HepG2 (cell line): ENCODE data around the gene ACAA2. TPM values are rescaled to one million over a fixed set of nuclear protein-coding genes. Genes with fewer than 3 reads are reported as not detected.
A peak's percentile ranks its signal among the peaks of the same experiment; 100 is the strongest.

Source experiments
- ATAD3A ChIP-seq: sonication (generic); formaldehyde crosslinking; IDR thresholded peaks from 2 replicates; pipeline ENCODE4 v1.4.0; 2020; ENCODE audit warnings: missing genetic modification reagents
- CENPX ChIP-seq: sonication (generic); formaldehyde crosslinking; IDR thresholded peaks from 2 replicates; pipeline ENCODE4 v1.9.0; 2021; ENCODE audit warnings: mild to moderate bottlenecking, missing genetic modification reagents, moderate library complexity
- FIP1L1 ChIP-seq: fragments of 200-400 bp; formaldehyde crosslinking; IDR thresholded peaks from 2 replicates; pipeline ENCODE4 v1.6.1; 2018; ENCODE audit warnings: low read depth, mild to moderate bottlenecking, low read length, moderate library complexity, borderline replicate concordance; ENCODE audit not compliant: insufficient read depth
- FOXM1 ChIP-seq: sonication (generic); formaldehyde crosslinking; IDR thresholded peaks from 2 replicates; pipeline ENCODE4 v1.5.0; 2020; ENCODE audit warnings: missing genetic modification reagents
- GATAD2A ChIP-seq: IDR thresholded peaks from 2 replicates; pipeline ENCODE4 v1.6.1; 2016
- KAT7 ChIP-seq: IDR thresholded peaks from 2 replicates; pipeline ENCODE4 v1.6.1; 2018; ENCODE audit warnings: borderline replicate concordance, missing compliant biosample characterization
- KDM4B ChIP-seq: sonication (generic); formaldehyde crosslinking; IDR thresholded peaks from 2 replicates; pipeline ENCODE4 v1.4.0; 2020; ENCODE audit warnings: missing genetic modification reagents
- KMT2A ChIP-seq: sonication (generic); formaldehyde crosslinking; IDR thresholded peaks from 2 replicates; pipeline ENCODE4 v1.4.0; 2020; ENCODE audit warnings: missing genetic modification reagents
- NR2F2 ChIP-seq: IDR thresholded peaks from 2 replicates; pipeline ENCODE4 v1.6.1; 2012; ENCODE audit warnings: low read depth, inconsistent platforms, borderline replicate concordance
- PAWR ChIP-seq: sonication (generic); formaldehyde crosslinking; IDR thresholded peaks from 2 replicates; pipeline ENCODE4 v1.4.0; 2020; ENCODE audit warnings: missing genetic modification reagents, mild to moderate bottlenecking, borderline replicate concordance
- POLR2A ChIP-seq, 2 experiments: IDR thresholded peaks; 2 replicates each; pipeline ENCODE4 v1.6.1; 2011; ENCODE audit warnings: low read depth in 2 of 2, low read length in 2 of 2, mild to moderate bottlenecking in 1 of 2, moderate library complexity in 1 of 2; ENCODE audit not compliant: insufficient read depth in 1 of 2
- RFX1 ChIP-seq: fragments of 450-650 bp; IDR thresholded peaks from 2 replicates; pipeline ENCODE4 v1.6.1; 2017
- RXRB ChIP-seq: IDR thresholded peaks from 2 replicates; pipeline ENCODE4 v1.6.1; 2016; ENCODE audit warnings: borderline replicate concordance, missing genetic modification reagents, missing compliant biosample characterization
- SMAD3 ChIP-seq: sonication (generic); formaldehyde crosslinking; IDR thresholded peaks from 2 replicates; pipeline ENCODE4 v1.4.0; 2020; ENCODE audit warnings: missing genetic modification reagents
- SPEN ChIP-seq: sonication (generic); formaldehyde crosslinking; IDR thresholded peaks from 2 replicates; pipeline ENCODE4 v1.5.1; 2020; ENCODE audit warnings: low read depth, mild to moderate bottlenecking, missing genetic modification reagents
- ZBTB21 ChIP-seq: sonication (generic); formaldehyde crosslinking; IDR thresholded peaks from 2 replicates; pipeline ENCODE4 v1.4.0; 2020; ENCODE audit warnings: missing genetic modification reagents
- ZBTB7B ChIP-seq: sonication (generic); formaldehyde crosslinking; IDR thresholded peaks from 2 replicates; pipeline ENCODE4 v1.4.0; 2020; ENCODE audit warnings: missing genetic modification reagents
- ZMYM3 ChIP-seq: sonication (generic); formaldehyde crosslinking; IDR thresholded peaks from 2 replicates; pipeline ENCODE4 v1.5.1; 2020; ENCODE audit warnings: mild to moderate bottlenecking, missing genetic modification reagents
- ZNF12 ChIP-seq: sonication (generic); formaldehyde crosslinking; IDR thresholded peaks from 2 replicates; pipeline ENCODE4 v1.5.0; 2020; ENCODE audit warnings: missing genetic modification reagents
- ZNF251 ChIP-seq: sonication (generic); formaldehyde crosslinking; IDR thresholded peaks from 2 replicates; pipeline ENCODE4 v1.9.0; 2021; ENCODE audit warnings: mild to moderate bottlenecking, missing genetic modification reagents
- ZNF670 ChIP-seq: sonication (generic); formaldehyde crosslinking; IDR thresholded peaks from 2 replicates; pipeline ENCODE4 v1.8.0; 2022; ENCODE audit warnings: mild to moderate bottlenecking, missing genetic modification reagents, borderline replicate concordance
- ZNF709 ChIP-seq: sonication (generic); formaldehyde crosslinking; IDR thresholded peaks from 2 replicates; pipeline ENCODE4 v1.5.0; 2020; ENCODE audit warnings: mild to moderate bottlenecking, missing genetic modification reagents
- ZSCAN9 ChIP-seq: IDR thresholded peaks from 2 replicates; pipeline ENCODE4 v1.6.1; 2016; ENCODE audit warnings: borderline replicate concordance
- polyA plus RNA-seq, 8 experiments: library from polyadenylated mRNA; depleted of rRNA in 3 of 8; stranded (reverse) in 7 of 8; unstranded in 1 of 8; fragments of >200 nt; fragmentation: Illumina TruSeq in 4 of 8; extraction: Trizol in 4 of 8; gene quantifications; 2 replicates each; pipeline versions ENCODE4 v1.2.1 to v1.2.3, GENCODE V29; 2011 to 2016; ENCODE audit warnings: low read depth in 4 of 8, missing spikeins in 1 of 8, mixed read lengths in 1 of 8; ENCODE audit not compliant: insufficient read depth in 1 of 8
- total RNA-seq, 5 experiments: library from RNA; depleted of rRNA; stranded (reverse); fragments of >200 nt; fragmentation: Illumina TruSeq; extraction: Trizol; gene quantifications; 2 replicates each; pipeline ENCODE4 v1.2.3, GENCODE V29; 2016; ENCODE audit warnings: low read depth in 1 of 5
- TF ChIP-seq, protein P1 (sequence below): sonication (generic); formaldehyde crosslinking; IDR thresholded peaks from 2 replicates; pipeline ENCODE4 v1.5.0; 2020; ENCODE audit warnings: mild to moderate bottlenecking, missing genetic modification reagents
- TF ChIP-seq, protein P2 (sequence below): sonication (generic); formaldehyde crosslinking; IDR thresholded peaks from 2 replicates; pipeline ENCODE4 v1.5.0; 2020; ENCODE audit warnings: mild to moderate bottlenecking, missing genetic modification reagents, borderline replicate concordance
- TF ChIP-seq, protein P3 (sequence below): sonication (generic); formaldehyde crosslinking; IDR thresholded peaks from 2 replicates; pipeline ENCODE4 v1.5.0; 2020; ENCODE audit warnings: mild to moderate bottlenecking, low read depth, missing genetic modification reagents, borderline replicate concordance
- TF ChIP-seq, protein P4 (sequence below): IDR thresholded peaks from 2 replicates; pipeline ENCODE4 v1.6.1; 2016; ENCODE audit warnings: low read depth, control low read depth
- TF ChIP-seq, protein P5 (sequence below): sonication (generic); formaldehyde crosslinking; IDR thresholded peaks from 2 replicates; pipeline ENCODE4 v1.4.0; 2020; ENCODE audit warnings: missing genetic modification reagents

Gene ACAA2
- total and polyA plus RNA-seq, 2 of the 13 experiments (the other 11 are each of a cell fraction or from before 2014, with no cell fraction given) = 51.6 to 182 TPM

DNA sequence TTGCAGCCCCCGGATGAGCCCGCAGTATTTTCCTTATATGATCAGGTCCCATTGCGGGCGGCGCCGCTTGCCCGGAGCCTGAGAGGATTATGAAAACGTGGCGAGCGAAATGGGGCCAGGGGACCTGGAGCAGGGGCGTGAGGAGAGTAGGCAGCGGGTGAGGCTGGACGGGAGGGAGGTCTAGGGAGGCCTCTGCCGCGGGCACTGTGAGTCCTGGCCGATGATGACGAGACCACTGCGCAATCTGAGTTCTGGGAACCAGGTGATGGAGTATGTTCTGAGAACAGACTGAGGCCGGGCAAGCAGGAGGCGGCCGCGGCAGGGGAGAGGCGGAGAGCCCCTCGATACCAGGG lies 790 bp upstream of the ACAA2 start (continued):
- TF ChIP-seq ZBTB21 (no peak), KAT7 (CRISPR knock-in tag) (no peak), KMT2A (CRISPR knock-in tag) (peak; percentile 68; the same call in 1 of the 2 replicates), RXRB (CRISPR knock-in tag) (no peak), ZBTB7B (CRISPR knock-in tag) (0 out of 2 replicates have a peak, but pooled peaks have one; percentile 14), PAWR (CRISPR knock-in tag) (no peak), ZNF709 (no peak), ZNF12 (CRISPR knock-in tag) (no peak), ZMYM3 (CRISPR knock-in tag) (no peak), CENPX (no peak), FIP1L1 (no peak), FOXM1 (CRISPR knock-in tag) (no peak), POLR2A (IDR thresholded peaks at IDR 0.05; ENCODE audit: insufficient read depth in 1 of 2, low read depth in 2 of 2, low read length in 2 of 2) (no peak), SMAD3 (no peak), ZNF670 (CRISPR knock-in tag) (no peak), GATAD2A (CRISPR knock-in tag) (no peak), ZSCAN9 (no peak), SPEN (CRISPR knock-in tag) (no peak; the same call in 1 of the 2 replicates), ATAD3A (no peak), RFX1 (no peak), KDM4B (CRISPR knock-in tag) (no peak), ZNF251 (CRISPR knock-in tag) (no peak), NR2F2 (no peak)
- TF ChIP-seq, protein P1, sequence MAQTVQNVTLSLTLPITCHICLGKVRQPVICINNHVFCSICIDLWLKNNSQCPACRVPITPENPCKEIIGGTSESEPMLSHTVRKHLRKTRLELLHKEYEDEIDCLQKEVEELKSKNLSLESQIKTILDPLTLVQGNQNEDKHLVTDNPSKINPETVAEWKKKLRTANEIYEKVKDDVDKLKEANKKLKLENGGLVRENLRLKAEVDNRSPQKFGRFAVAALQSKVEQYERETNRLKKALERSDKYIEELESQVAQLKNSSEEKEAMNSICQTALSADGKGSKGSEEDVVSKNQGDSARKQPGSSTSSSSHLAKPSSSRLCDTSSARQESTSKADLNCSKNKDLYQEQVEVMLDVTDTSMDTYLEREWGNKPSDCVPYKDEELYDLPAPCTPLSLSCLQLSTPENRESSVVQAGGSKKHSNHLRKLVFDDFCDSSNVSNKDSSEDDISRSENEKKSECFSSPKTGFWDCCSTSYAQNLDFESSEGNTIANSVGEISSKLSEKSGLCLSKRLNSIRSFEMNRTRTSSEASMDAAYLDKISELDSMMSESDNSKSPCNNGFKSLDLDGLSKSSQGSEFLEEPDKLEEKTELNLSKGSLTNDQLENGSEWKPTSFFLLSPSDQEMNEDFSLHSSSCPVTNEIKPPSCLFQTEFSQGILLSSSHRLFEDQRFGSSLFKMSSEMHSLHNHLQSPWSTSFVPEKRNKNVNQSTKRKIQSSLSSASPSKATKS = no peak
- TF ChIP-seq, protein P2, sequence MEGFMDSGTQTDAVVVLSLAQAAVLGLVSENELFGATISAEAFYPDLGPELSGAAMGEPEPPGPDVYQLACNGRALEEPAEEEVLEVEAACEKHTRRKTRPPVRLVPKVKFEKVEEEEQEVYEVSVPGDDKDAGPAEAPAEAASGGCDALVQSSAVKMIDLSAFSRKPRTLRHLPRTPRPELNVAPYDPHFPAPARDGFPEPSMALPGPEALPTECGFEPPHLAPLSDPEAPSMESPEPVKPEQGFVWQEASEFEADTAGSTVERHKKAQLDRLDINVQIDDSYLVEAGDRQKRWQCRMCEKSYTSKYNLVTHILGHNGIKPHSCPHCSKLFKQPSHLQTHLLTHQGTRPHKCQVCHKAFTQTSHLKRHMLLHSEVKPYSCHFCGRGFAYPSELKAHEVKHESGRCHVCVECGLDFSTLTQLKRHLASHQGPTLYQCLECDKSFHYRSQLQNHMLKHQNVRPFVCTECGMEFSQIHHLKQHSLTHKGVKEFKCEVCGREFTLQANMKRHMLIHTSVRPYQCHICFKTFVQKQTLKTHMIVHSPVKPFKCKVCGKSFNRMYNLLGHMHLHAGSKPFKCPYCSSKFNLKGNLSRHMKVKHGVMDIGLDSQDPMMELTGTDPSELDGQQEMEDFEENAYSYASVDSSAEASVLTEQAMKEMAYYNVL (CRISPR knock-in tag) = no peak
- TF ChIP-seq, protein P3, sequence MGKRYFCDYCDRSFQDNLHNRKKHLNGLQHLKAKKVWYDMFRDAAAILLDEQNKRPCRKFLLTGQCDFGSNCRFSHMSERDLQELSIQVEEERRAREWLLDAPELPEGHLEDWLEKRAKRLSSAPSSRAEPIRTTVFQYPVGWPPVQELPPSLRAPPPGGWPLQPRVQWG (CRISPR knock-in tag) = no peak
- TF ChIP-seq, protein P4, sequence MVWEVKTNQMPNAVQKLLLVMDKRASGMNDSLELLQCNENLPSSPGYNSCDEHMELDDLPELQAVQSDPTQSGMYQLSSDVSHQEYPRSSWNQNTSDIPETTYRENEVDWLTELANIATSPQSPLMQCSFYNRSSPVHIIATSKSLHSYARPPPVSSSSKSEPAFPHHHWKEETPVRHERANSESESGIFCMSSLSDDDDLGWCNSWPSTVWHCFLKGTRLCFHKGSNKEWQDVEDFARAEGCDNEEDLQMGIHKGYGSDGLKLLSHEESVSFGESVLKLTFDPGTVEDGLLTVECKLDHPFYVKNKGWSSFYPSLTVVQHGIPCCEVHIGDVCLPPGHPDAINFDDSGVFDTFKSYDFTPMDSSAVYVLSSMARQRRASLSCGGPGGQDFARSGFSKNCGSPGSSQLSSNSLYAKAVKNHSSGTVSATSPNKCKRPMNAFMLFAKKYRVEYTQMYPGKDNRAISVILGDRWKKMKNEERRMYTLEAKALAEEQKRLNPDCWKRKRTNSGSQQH (CRISPR knock-in tag) = no peak
- TF ChIP-seq, protein P5, sequence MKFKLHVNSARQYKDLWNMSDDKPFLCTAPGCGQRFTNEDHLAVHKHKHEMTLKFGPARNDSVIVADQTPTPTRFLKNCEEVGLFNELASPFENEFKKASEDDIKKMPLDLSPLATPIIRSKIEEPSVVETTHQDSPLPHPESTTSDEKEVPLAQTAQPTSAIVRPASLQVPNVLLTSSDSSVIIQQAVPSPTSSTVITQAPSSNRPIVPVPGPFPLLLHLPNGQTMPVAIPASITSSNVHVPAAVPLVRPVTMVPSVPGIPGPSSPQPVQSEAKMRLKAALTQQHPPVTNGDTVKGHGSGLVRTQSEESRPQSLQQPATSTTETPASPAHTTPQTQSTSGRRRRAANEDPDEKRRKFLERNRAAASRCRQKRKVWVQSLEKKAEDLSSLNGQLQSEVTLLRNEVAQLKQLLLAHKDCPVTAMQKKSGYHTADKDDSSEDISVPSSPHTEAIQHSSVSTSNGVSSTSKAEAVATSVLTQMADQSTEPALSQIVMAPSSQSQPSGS (CRISPR knock-in tag) = no peak
